Measurements from ENCODE around the gene VGLL3. TPM values are rescaled to one million over a fixed set of nuclear protein-coding genes. Genes with fewer than 3 reads are reported as not detected.
A peak's percentile ranks its signal among the peaks of the same experiment; 100 is the strongest.

Gene VGLL3
- total RNA-seq, 1 donor: 223 TPM

- DNase-seq (ENCODE audit: low read depth): no peak
- TF ChIP-seq CTCF (IDR thresholded peaks at IDR 0.05; ENCODE audit: insufficient read depth, low read depth, low read length): no peak
- H3K4me3 ChIP-seq (ENCODE audit: low read depth, low read length): no peak overlapping the region
Measured at GRCh38 chr3:86996261-86996955, 5.5 kb upstream of the VGLL3 start.

- peak; percentile 84 for DNase-seq (ENCODE audit: low read depth)
- H3K4me3 ChIP-seq (ENCODE audit: low read depth, low read length): no peak overlapping the region
- no peak for TF ChIP-seq CTCF (IDR thresholded peaks at IDR 0.05; ENCODE audit: insufficient read depth, low read depth, low read length)
Measured at GRCh38 chr3:86995537-86995936, 4.6 kb upstream of the VGLL3 start.

DNA sequence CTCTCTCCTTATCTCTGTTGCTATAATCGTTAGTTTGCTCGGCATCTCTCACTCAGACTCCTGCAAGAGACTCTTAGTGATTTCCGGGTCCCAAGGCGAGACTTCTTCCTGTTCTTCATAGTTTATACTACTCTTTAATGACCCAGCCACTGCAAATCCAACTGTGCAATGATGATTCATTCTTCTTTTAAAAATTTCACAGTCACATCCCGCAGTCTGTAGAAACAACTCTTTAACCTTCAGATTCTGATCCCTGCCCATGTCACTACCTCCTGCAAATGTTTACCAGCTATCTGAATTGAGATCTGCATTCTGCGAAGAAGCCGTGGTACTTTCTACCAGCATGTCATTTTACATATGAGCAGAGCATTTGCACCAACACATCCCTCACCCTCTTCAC lies 2.8 kb upstream of the VGLL3 start:
- peak; percentile 85 for DNase-seq (ENCODE audit: low read depth)
- TF ChIP-seq CTCF (IDR thresholded peaks at IDR 0.05; ENCODE audit: insufficient read depth, low read depth, low read length): no peak
- H3K4me3 ChIP-seq (ENCODE audit: low read depth, low read length): peak overlapping the region; percentile 17

- TF ChIP-seq CTCF (IDR thresholded peaks at IDR 0.05; ENCODE audit: insufficient read depth, low read depth, low read length): no peak
Measured at GRCh38 chr3:86991840-86992435, 989 bp upstream of the VGLL3 start.

DNA sequence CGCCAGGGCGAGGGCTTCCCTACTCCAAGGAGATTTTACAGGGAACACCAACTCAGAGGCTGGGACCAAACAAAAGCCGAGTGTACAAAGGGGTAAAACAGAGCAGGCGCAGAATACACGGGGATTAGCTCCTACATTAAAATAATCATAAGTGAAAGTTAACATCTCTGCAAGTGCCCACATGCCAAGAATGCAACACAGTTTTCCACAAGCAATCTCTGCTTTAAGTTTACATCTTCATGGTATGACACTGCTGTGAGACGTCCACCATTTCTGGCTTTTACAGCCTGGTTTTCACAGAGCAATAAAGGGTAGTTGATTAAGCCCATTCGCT lies 500 bp upstream of the VGLL3 start:
- TF ChIP-seq CTCF (IDR thresholded peaks at IDR 0.05; ENCODE audit: insufficient read depth, low read depth, low read length): no peak
- peak; percentile 60 for DNase-seq (ENCODE audit: low read depth)

More at GRCh38 chr3:86991840-86992435, 989 bp upstream of the VGLL3 start:
- H3K4me3 ChIP-seq (ENCODE audit: low read depth, low read length): peak overlapping the region; percentile 85
- no peak for DNase-seq (ENCODE audit: low read depth)

GRCh38 chr3:86990012-86990733 lies 776 bp downstream of the VGLL3 start:
- H3K4me3 ChIP-seq (ENCODE audit: low read depth, low read length): peak overlapping the region; percentile 85
- no peak for DNase-seq (ENCODE audit: low read depth)
- no peak for TF ChIP-seq CTCF (IDR thresholded peaks at IDR 0.05; ENCODE audit: insufficient read depth, low read depth, low read length)

More for the DNA sequence above, 500 bp upstream of the VGLL3 start:
- H3K4me3 ChIP-seq (ENCODE audit: low read depth, low read length): peak overlapping the region; percentile 85

All from fibroblast of villous mesenchyme (primary cell).